Calu3 (cell line): Measurements from ENCODE around the gene RHOH. TPM values are rescaled to one million over a fixed set of nuclear protein-coding genes. Genes with fewer than 3 reads are reported as not detected.

ENCODE experiments used
- BruUV-seq: library from RNA; stranded (reverse); fragments of 400-500 nt; replicated peaks from 2 replicates; lab custom pipeline; 2021; lab: Mats Ljungman, UMichigan
- CTCF ChIA-PET: fragments of 300-600 bp; sonication (Branson Sonifier 250); formaldehyde crosslinking; loops from one replicate; lab custom pipeline; 2022; ENCODE audit warnings: antibody characterized with exemption; lab: Charles Lee
- DNase-seq: peaks from one replicate; pipeline ENCODE4 v3.0.0; 2022
- H3K27ac Mint-ChIP-seq: one replicate; pipeline ENCODE4 v1.8.0; 2022; ENCODE audit warnings: mixed read lengths; ENCODE audit not compliant: unreplicated experiment
- H3K27me3 Mint-ChIP-seq: one replicate; pipeline ENCODE4 v1.8.0; 2022; ENCODE audit warnings: mixed read lengths; ENCODE audit not compliant: unreplicated experiment
- H3K36me3 Mint-ChIP-seq: one replicate; pipeline ENCODE4 v1.8.0; 2022; ENCODE audit warnings: mild to moderate bottlenecking, moderate library complexity, mixed read lengths; ENCODE audit not compliant: insufficient read depth, unreplicated experiment
- H3K4me1 Mint-ChIP-seq: one replicate; pipeline ENCODE4 v1.8.0; 2022; ENCODE audit warnings: mild to moderate bottlenecking, low read depth, mixed read lengths; ENCODE audit not compliant: unreplicated experiment
- H3K4me3 Mint-ChIP-seq: one replicate; pipeline ENCODE4 v1.8.0; 2022; ENCODE audit warnings: mild to moderate bottlenecking, low read depth, moderate library complexity, mixed read lengths; ENCODE audit not compliant: unreplicated experiment
- H3K9me3 Mint-ChIP-seq: one replicate; pipeline ENCODE4 v1.8.0; 2022; ENCODE audit warnings: low read depth, mixed read lengths; ENCODE audit not compliant: unreplicated experiment
- CTCF ChIP-seq: fragments of 200-600 bp; IDR thresholded peaks from one replicate; pipeline ENCODE4 v1.8.0; 2022; ENCODE audit warnings: antibody characterized with exemption; ENCODE audit not compliant: unreplicated experiment
- intact Hi-C: fragments of 100-400 bp; cut with micrococcal nuclease; formaldehyde crosslinking; loops from one replicate; pipeline ENCODE4 v1.10.0; 2022; ENCODE audit not compliant: unreplicated experiment
- total RNA-seq: library from RNA; stranded (reverse); gene quantifications from 2 replicates; pipeline ENCODE4 v1.2.3, GENCODE V29; 2022

Gene RHOH
- total RNA-seq, 1 experiment from 2014 or later, result not detected

- H3K27me3 Mint-ChIP-seq, result peaks cover 3% of the 10 kb centered on the region
- CTCF ChIA-PET, result no interaction called here
- no peaks in the 10 kb centered on the region for H3K9me3 Mint-ChIP-seq
- H3K27ac Mint-ChIP-seq, result no peak overlapping the region
- H3K36me3 Mint-ChIP-seq, result no peaks in the 10 kb centered on the region
- intact Hi-C loops, result no loop called here
- no TSS peak for BruUV-seq
- H3K4me1 Mint-ChIP-seq, result no peaks in the 10 kb centered on the region
- TF ChIP-seq CTCF, result no peak
- no peak for DNase-seq
- H3K4me3 Mint-ChIP-seq, result no peak overlapping the region
Observed at GRCh38 chr4:40227284-40227683, 30.5 kb downstream of the RHOH start.

- BruUV-seq, result no TSS peak
- no peak overlapping the region for H3K4me3 Mint-ChIP-seq
- intact Hi-C loops, result no loop called here
- CTCF ChIA-PET, result no interaction called here
- H3K27me3 Mint-ChIP-seq, result peaks cover 13% of the 10 kb centered on the region
- no peak for DNase-seq
- no peak for TF ChIP-seq CTCF
- H3K9me3 Mint-ChIP-seq, result no peaks in the 10 kb centered on the region
- no peaks in the 10 kb centered on the region for H3K36me3 Mint-ChIP-seq
- no peak overlapping the region for H3K27ac Mint-ChIP-seq
- H3K4me1 Mint-ChIP-seq, result no peaks in the 10 kb centered on the region
Observed at GRCh38 chr4:40228497-40229365, 31.9 kb downstream of the RHOH start.

DNA sequence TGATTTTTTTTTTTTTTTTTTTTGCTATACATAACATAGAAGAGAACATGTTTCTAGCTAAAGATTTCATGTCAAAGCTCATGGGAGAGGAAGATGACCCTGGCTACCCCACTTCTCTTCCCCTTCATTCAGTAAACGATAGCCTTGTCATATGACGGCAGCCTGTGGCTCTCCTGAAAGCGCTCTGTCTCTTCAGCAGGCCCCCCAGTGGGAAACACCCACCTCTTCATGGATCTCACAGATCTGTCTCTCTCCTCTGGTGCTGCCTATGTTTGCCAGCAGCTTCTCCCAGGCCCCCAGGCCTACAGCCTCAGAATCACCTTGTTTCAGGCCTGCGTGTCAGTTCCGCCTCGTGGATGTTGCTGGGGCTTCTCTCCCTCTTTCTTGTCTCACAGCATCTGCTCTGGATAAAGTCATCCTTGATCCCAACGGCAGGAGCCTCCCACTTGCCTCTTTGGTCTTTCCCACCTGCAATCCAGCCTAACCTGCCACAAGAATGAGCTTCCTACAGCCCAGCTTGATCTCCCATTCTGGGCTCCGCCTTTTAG, 34.6 kb downstream of the RHOH start:
- Mint-ChIP-seq H3K9me3 (no peaks in the 10 kb centered on the region), H3K4me1 (no peaks in the 10 kb centered on the region), H3K4me3 (no peak overlapping the region), H3K36me3 (no peaks in the 10 kb centered on the region), H3K27me3 (peaks cover 13% of the 10 kb centered on the region), H3K27ac (no peak overlapping the region)
- DNase-seq, result no peak
- intact Hi-C loops, result no loop called here
- CTCF ChIA-PET, result interaction anchor here (0.6 kb wide), 1 partner anchor 110 kb away, joined by 4 read pairs; no protein-coding TSS in a partner anchor
- no peak for TF ChIP-seq CTCF
- BruUV-seq, result no TSS peak

- Mint-ChIP-seq H3K4me1 (no peaks in the 10 kb centered on the region), H3K27me3 (peaks cover 13% of the 10 kb centered on the region), H3K27ac (no peak overlapping the region), H3K36me3 (no peaks in the 10 kb centered on the region), H3K9me3 (no peaks in the 10 kb centered on the region), H3K4me3 (no peak overlapping the region)
- no TSS peak for BruUV-seq
- intact Hi-C loops, result no loop called here
- no peak for DNase-seq
- CTCF ChIA-PET, result no interaction called here
- TF ChIP-seq CTCF, result no peak
Observed at GRCh38 chr4:40232610-40233009, 35.8 kb downstream of the RHOH start.
